Gastrocnemius medialis (tissue), 4 donors: ENCODE results near the gene PCDH7.

Experiments used
- CTCF ChIP-seq, 5 experiments: fragments of 450-650 bp in 3 of 5; fragments of 200-600 bp in 2 of 5; sonication (generic) in 2 of 5; IDR thresholded peaks in 4 of 5; conservative IDR thresholded peaks in 1 of 5; 1 replicate in 4 of 5; 2 replicates in 1 of 5; pipeline ENCODE4 v1.5.1; 2016 to 2019; ENCODE audit warnings: antibody characterized with exemption in 5 of 5, mild to moderate bottlenecking in 3 of 5, moderate library complexity in 3 of 5
- POLR2A ChIP-seq, 2 donors: fragments of 450-650 bp; IDR thresholded peaks; one replicate each; pipeline ENCODE4 v1.6.1; 2017; ENCODE audit warnings: antibody characterized with exemption in 2 of 2, mild to moderate bottlenecking in 2 of 2, moderate library complexity in 2 of 2

- TF ChIP-seq POLR2A (IDR thresholded peaks at IDR 0.05) (no peak), CTCF (IDR thresholded peaks at IDR 0.05 in 4 of 5, conservative IDR thresholded peaks at IDR 0.05 in 1 of 5) (no peak)
Observed at GRCh38 chr4:30770812-30771211, 50.6 kb downstream of the PCDH7 start.
